ENCODE data around the gene INPP5D.
"Not testable (repeated sequence)": the region's sequence is repeated elsewhere in the genome, so short reads cannot be mapped to it uniquely, and the experiment has no call there.

The INPP5D gene

GRCh38 chr2:233053928-233054784 lies 6.0 kb upstream of the INPP5D start:
- peak; percentile 31 to 70 for DNase-seq (ENCODE audit: low read depth in 2 of 2)

- no peak for DNase-seq (ENCODE audit: low read depth in 2 of 2)
Observed at GRCh38 chr2:233055362-233055761, 4.8 kb upstream of the INPP5D start.

- DNase-seq (ENCODE audit: low read depth in 2 of 2), result no peak
Observed at GRCh38 chr2:233056961-233057605, 3.1 kb upstream of the INPP5D start.

- DNase-seq (ENCODE audit: low read depth in 2 of 2), result no peak
Observed at GRCh38 chr2:233058717-233059546, 1.2 kb upstream of the INPP5D start.

- no peak for DNase-seq (ENCODE audit: low read depth in 2 of 2)
Observed at GRCh38 chr2:233059547-233059796, 670 bp upstream of the INPP5D start.

GRCh38 chr2:233060501-233060979 lies 398 bp downstream of the INPP5D start:
- DNase-seq (ENCODE audit: low read depth in 2 of 2), result no peak

GRCh38 chr2:233060980-233061590 lies 943 bp downstream of the INPP5D start:
- no peak for DNase-seq (ENCODE audit: low read depth in 2 of 2)

- DNase-seq (ENCODE audit: low read depth in 2 of 2), result no peak
Observed at GRCh38 chr2:233061591-233062450, 1.7 kb downstream of the INPP5D start.

GRCh38 chr2:233062451-233062850 lies 2.3 kb downstream of the INPP5D start:
- no peak for DNase-seq (ENCODE audit: low read depth in 2 of 2)

GRCh38 chr2:233062946-233063268 lies 2.8 kb downstream of the INPP5D start:
- DNase-seq (ENCODE audit: low read depth in 2 of 2), result no peak

GRCh38 chr2:233063269-233063975 lies 3.3 kb downstream of the INPP5D start:
- DNase-seq (ENCODE audit: low read depth in 2 of 2), result no peak

- no peak for DNase-seq (ENCODE audit: low read depth in 2 of 2)
Observed at GRCh38 chr2:233063976-233064411, 3.9 kb downstream of the INPP5D start.

- no peak for DNase-seq (ENCODE audit: low read depth in 2 of 2)
Observed at GRCh38 chr2:233064530-233065199, 4.5 kb downstream of the INPP5D start.

- DNase-seq (ENCODE audit: low read depth in 2 of 2), result not testable (repeated sequence)
Observed at GRCh38 chr2:233065200-233065589, 5.1 kb downstream of the INPP5D start.

GRCh38 chr2:233065954-233066470 lies 5.9 kb downstream of the INPP5D start:
- DNase-seq (ENCODE audit: low read depth in 2 of 2), result no peak

GRCh38 chr2:233068762-233069418 lies 8.7 kb downstream of the INPP5D start:
- no peak for DNase-seq (ENCODE audit: low read depth in 2 of 2)

GRCh38 chr2:233072838-233073237 lies 12.7 kb downstream of the INPP5D start:
- no peak for DNase-seq (ENCODE audit: low read depth in 2 of 2)

- no peak for DNase-seq (ENCODE audit: low read depth in 2 of 2)
Observed at GRCh38 chr2:233074106-233074505, 14.0 kb downstream of the INPP5D start.
